Heart left ventricle (tissue), 13 donors: ENCODE measurements around the gene SNX12.

Experiments
- POLR2A ChIP-seq, 2 donors: fragments of 450-650 bp; IDR thresholded peaks; one replicate each; pipeline ENCODE4 v1.6.1; 2017; ENCODE audit warnings: antibody characterized with exemption in 2 of 2, mild to moderate bottlenecking in 2 of 2, moderate library complexity in 2 of 2
- TF ChIP-seq, protein P1 (sequence below), 12 donors: fragments of 200-600 bp; sonication (generic) in 4 of 12; IDR thresholded peaks; one replicate each; pipeline versions ENCODE4 v1.5.0 to v1.8.0; 2018 to 2022; ENCODE audit warnings: antibody characterized with exemption in 12 of 12, mild to moderate bottlenecking in 5 of 12
- donor health status: ischemic (EF 13 %, LVEDD 7.1; RV severe dilation, severe dysfunction).
- donor health status: DM: no; HTN: yes; CAD: no.
- donor health status: DM: no; HTN: no; CAD: no.
- donor health status: ischemic (EF 25% LVEDD 6.9; RV normal size, moderate dysfunction).
- donor health status: ischemic (EF 25% LVEDD 5.7; RV mildly dilated, moderate dysfunction).
- donor health status: ischemic (EF 35%, LVEDD 5.7; RV mildly dilated, moderate dysfunction).
- donor health status: nonischemic (EF 11% LVEDD 7.7; RV severe dilation, severe dysfunction).
- donor health status: DM: yes; HTN: yes; CAD: no.
- donor health status: PGD.
- donor health status: ischemic (EF 29% LVEDD 5.4; RV normal size, mild dysfunction).
- donor health status: nonischemic (EF 23%, LVEDD 6.1; RV moderate dilation, normal function).

GRCh38 chrX:71060127-71060526 is 8.0 kb downstream of the SNX12 start:
- TF ChIP-seq, protein P1, sequence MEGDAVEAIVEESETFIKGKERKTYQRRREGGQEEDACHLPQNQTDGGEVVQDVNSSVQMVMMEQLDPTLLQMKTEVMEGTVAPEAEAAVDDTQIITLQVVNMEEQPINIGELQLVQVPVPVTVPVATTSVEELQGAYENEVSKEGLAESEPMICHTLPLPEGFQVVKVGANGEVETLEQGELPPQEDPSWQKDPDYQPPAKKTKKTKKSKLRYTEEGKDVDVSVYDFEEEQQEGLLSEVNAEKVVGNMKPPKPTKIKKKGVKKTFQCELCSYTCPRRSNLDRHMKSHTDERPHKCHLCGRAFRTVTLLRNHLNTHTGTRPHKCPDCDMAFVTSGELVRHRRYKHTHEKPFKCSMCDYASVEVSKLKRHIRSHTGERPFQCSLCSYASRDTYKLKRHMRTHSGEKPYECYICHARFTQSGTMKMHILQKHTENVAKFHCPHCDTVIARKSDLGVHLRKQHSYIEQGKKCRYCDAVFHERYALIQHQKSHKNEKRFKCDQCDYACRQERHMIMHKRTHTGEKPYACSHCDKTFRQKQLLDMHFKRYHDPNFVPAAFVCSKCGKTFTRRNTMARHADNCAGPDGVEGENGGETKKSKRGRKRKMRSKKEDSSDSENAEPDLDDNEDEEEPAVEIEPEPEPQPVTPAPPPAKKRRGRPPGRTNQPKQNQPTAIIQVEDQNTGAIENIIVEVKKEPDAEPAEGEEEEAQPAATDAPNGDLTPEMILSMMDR (IDR thresholded peaks at IDR 0.05), result no peak
- TF ChIP-seq POLR2A (IDR thresholded peaks at IDR 0.05), result no peak
